GM18907 (cell line): ENCODE measurements around the gene LDAH.

Source experiments
- ATAC-seq: cut with Tn5 transposase; IDR thresholded peaks from one replicate; pipeline ENCODE4 v1.9.1; 2021; ENCODE audit warnings: mild to moderate bottlenecking, moderate library complexity; ENCODE audit not compliant: unreplicated experiment

LDAH gene

GRCh38 chr2:20657522-20658235 is 165.2 kb downstream of the LDAH start:
- no peak for ATAC-seq

DNA sequence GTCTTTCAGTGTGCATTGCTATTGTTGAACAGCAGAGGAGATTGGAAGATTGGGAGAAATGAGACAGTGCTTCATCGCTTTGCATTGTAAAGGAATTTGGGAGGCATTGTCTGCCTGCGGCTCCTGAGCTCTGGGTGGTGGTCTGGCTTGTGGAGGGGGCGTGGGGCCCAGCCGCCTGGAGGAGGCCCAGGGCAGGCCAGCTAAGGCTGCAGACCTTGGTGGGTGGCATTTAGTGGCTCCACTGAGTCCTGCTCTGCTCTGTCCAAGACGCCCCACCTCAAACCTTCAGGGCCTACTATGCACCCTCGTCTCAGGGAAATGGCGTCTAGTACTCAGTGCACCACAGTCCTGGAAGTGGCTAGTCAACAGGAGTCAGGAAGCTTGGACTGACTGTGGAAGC is 166.3 kb downstream of the LDAH start:
- ATAC-seq, result no peak

- ATAC-seq, result no peak
Measured at GRCh38 chr2:20654535-20654813, 168.4 kb downstream of the LDAH start.

DNA sequence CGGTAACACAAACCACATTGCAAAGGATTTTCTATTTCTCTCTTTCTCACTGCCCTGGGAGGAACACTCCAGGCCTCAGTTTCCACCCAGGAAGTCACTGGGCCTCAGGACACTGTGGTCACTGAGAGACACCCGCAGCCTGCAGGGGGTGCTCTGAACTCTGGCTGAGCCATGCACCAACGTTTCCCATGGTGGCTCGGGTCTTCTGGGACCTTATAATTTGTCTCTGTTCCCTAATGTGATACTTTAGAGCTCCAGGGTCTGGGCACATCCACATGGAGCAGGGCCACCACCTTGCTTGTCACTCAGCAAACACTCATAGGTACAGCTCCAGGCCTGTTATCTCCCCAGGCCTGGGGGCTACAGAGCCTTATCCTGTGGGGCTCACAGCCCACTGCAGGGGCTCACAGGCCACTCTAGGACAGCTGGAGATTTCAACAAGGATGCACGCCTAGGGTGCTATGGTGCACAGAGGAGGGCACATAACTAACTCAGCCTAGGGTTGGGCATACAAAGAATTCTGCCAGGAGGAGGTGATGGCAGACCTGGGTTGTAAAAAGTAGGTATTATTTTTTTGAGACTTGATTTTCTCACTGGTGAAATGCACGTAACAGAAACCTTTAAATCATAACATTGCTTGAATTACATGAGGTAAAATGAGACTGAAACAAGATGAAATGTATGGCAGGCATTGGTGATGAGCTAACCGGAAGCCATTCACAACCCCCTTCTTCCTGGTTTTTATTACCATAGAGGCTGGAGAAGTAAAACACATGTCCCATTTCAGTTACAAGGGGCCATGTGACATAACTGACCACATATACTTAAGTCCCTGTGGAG is 169.0 kb downstream of the LDAH start:
- no peak for ATAC-seq

DNA sequence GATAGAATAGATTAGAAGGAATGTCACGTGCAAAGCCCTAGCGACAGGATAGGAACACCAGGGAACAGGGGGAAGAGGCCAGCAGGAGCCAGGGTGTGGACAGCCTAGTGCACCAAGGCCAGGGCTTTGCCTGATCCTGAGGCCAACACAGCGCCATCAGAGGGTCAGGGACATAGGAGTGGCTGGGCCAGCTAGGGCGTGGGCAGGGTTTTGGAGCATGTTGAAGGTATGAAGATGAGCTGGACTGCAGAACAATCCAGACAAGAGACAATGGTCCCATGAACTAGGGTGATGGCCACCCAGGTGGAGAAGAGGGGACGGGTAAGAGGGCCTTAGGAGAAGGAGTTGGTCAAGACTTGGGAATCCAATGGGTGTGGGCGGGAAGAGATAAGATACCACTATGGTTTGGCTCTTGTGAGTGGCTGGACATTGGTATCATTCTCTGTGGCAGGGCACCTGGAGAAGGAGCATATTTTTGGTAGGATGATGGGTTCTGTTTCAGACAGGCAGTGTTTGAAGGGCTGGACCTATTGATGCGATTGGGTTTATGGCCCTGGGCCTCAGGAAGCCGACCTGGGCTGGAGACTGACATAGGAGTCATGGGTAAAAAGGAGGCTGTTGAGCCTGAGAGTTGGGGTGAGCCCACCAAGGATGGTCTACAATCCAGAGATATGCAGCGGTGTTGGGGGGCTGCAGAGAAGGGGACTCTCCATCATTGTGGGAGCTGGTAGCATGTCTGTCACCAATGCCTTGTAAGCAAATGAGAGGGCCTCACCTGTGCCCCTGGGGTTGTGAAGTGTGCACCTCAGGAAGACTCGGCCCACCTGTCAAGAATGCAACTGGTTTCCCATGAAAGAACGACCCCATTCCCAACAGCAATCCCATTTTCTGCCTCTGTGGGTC is 170.0 kb downstream of the LDAH start:
- ATAC-seq, result no peak

- ATAC-seq, result no peak
Measured at GRCh38 chr2:20652141-20652540, 170.8 kb downstream of the LDAH start.

DNA sequence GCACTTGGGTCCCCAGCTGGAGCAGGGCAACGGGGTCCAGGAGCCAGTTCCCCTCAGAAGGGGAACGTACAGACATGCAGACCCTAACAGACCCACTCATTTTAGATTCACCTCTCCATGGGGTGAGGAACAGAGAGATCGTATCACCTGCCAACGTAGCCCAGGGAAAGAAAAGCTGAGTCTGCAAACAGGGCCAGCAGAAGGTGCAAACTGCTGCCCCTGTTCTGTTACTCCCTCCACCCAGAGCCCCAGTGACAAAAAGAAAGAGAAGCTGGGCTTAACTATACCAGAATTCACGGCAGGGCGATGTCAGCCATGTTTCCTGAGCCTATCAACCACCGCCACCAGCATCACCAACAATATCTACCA is 171.2 kb downstream of the LDAH start:
- no peak for ATAC-seq

DNA sequence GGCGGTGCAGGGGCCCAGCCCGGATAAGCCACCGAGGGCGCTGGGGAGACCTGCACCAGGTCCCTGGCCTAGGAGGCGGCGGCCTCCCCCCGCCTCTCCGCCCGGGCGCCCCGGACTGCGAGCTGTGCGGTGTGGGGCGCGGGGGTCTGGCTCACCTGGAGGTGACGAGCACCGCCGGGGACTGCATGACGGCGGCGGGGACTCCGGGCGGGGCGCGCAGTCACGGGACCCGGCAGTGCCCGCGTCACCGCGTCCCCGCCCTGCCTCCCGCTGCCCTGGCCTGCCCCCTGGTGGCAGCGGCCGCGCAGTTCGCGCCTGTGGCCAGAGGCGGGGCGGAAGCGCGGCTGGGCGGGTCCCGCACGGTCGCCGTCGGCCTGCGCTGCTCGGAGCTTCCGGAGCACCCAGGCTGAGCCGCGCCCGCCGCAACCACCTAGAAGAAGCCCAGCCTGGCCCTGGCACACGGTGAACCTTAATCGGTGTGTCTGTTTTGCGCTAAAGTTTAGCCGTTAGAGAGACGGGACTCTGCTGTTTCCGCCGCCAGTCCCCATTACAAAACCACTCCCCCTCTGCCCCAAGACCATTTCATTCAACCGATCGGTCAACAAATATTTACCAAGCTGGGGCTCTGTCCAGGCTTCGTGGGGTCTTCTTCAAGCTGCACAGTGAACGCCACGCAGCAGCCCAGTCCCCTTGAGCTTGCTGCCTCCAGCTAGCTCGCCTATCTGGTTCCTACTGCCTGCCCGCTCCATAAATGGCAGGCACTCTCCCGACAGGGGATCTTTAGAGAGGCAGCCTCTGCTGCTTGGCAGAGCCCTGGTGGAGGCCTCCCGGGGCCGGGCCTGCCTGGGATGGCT is 171.8 kb downstream of the LDAH start, which contains the start of gene HS1BP3:
TSS of gene HS1BP3 (minus strand) at position 222 of the 854 bp plus-strand sequence. CDS start at position 187, 35 bp downstream.
- ATAC-seq, result peak; percentile 96

GRCh38 chr2:20650393-20650876 is 172.5 kb downstream of the LDAH start:
- ATAC-seq, result peak; percentile 23

DNA sequence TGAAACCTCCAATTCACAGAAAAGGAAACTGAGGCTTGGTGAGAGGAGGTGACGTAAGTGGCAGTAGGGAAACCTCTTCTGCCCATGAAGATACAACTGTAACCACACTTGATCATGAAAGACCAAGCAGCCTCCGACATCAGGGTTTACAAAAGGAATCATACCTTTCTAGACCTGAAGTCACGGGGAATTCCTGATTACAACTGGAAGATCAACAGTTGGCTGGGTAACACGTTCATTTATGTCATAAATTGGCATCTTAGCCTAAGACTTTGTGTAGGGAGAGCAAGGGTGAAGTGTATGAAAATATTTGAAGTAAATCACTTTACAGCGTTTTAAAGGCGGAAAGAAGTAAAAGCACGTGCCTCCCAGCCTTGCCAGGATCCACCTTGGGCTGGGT is 172.9 kb downstream of the LDAH start:
- ATAC-seq, result no peak

- ATAC-seq, result no peak
Measured at GRCh38 chr2:20649576-20649975, 173.3 kb downstream of the LDAH start.

GRCh38 chr2:20648831-20649230 is 174.1 kb downstream of the LDAH start:
- ATAC-seq, result no peak

DNA sequence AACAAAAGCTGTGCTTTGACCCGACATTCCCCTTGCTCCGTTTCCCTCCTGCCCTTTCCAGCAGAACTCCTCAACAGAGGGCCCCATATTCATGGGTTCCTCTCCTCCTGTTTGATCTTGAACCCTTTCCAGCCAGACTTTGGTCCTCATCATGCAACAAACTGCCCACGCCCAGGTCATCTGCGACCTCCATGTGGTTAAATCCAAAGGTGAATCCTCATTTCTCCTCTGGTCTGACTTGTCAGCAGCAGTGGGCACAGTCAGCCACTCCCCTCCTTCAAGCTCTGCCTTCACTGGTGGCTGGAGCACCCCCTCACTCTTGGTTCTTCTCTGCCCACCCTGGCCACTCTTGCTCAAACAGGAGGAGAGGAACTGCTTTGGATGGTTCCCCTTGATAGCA is 174.7 kb downstream of the LDAH start:
- ATAC-seq, result no peak

- no peak for ATAC-seq
Measured at GRCh38 chr2:20647738-20648137, 175.2 kb downstream of the LDAH start.

- no peak for ATAC-seq
Measured at GRCh38 chr2:20647211-20647610, 175.7 kb downstream of the LDAH start.

DNA sequence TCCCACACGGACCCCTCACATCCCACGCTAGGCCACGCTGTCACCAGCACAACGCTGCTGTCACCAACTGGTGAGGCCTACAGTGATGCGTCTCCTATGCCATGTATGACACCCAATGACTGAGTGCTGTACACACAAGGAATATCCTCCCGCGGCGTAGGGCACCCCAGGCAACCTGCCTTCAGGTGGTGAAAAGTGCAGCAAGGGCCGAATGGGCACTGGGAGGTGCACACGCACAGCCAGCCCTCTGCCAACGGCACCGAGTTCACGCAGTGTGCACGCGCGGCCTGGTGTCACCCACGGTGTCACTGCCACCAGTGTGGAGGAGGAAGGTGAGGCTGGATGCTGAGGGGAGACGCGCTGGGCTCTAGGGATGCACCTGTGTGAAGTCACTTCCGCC is 176.5 kb downstream of the LDAH start:
- ATAC-seq, result no peak

- no peak for ATAC-seq
Measured at GRCh38 chr2:20645761-20646160, 177.1 kb downstream of the LDAH start.

GRCh38 chr2:20645301-20645701 is 177.6 kb downstream of the LDAH start:
- no peak for ATAC-seq

DNA sequence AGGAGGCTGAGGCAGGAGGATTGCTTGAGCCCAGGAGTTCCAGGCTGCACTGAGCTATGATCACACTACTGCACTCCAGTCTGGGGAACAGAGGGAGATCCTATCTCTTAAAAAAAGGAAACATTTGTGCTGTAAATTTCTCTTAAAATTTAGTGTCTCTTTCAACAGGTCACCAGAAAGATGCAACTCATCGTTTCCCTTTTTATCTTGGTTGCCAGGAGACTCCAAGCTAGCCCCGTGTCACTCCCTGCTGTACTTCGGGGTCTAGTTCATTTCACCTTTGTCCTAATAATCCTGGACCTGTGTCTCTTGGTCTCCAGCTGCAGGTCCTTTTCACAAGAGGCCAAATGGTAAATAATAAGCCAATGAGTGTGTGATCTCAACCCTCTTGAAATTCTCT is 179.1 kb downstream of the LDAH start:
- no peak for ATAC-seq

- ATAC-seq, result no peak
Measured at GRCh38 chr2:20643060-20643459, 179.8 kb downstream of the LDAH start.
